ENCODE measurements around the gene PRAC1.

DNA sequence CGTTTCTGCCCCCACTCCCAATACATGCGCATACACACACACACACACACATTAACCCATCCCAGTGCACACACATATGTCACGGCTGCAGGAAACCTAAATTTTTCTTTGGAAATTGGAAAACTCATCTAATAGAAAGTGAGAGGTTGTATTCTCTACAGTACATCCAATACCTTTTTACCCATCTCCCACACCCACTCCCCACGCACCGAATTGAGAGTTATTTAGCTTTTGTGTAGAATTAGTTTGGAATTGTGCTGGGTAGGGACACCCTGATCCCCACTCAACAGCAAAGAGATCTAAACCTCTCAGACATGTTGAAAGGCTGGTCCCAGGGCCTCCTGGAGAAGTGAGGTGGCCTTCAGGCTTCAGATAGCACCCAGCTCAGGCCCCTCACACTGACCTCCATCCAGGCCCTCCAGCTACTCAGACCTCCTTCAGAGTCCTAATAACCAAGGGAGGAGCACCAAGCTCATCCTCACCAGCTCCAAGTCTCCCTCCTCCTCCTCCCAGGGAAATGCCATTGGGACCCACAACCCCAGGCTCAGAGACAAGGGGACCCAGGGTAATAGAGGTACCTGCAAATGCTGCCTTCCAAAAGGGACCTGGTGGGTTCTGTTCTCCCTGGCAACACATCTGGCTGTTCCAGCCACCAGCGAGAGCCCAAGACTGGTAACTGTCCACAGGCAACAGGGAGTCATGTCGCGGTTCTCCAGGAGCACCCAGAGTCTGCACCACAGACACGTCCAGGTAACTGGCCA, 5.3 kb upstream of the PRAC1 start:
- TF ChIP-seq, protein P1, sequence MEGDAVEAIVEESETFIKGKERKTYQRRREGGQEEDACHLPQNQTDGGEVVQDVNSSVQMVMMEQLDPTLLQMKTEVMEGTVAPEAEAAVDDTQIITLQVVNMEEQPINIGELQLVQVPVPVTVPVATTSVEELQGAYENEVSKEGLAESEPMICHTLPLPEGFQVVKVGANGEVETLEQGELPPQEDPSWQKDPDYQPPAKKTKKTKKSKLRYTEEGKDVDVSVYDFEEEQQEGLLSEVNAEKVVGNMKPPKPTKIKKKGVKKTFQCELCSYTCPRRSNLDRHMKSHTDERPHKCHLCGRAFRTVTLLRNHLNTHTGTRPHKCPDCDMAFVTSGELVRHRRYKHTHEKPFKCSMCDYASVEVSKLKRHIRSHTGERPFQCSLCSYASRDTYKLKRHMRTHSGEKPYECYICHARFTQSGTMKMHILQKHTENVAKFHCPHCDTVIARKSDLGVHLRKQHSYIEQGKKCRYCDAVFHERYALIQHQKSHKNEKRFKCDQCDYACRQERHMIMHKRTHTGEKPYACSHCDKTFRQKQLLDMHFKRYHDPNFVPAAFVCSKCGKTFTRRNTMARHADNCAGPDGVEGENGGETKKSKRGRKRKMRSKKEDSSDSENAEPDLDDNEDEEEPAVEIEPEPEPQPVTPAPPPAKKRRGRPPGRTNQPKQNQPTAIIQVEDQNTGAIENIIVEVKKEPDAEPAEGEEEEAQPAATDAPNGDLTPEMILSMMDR (IDR thresholded peaks at IDR 0.05) = no peak
- TF ChIP-seq EZH2 (IDR thresholded peaks at IDR 0.05; ENCODE audit: borderline replicate concordance, insufficient read depth, low read depth, low read length, poor library complexity, severe bottlenecking) = no peak
